SK-N-MC (cell line): ENCODE results near the gene CA6.
A peak's percentile ranks its signal among the peaks of the same experiment; 100 is the strongest.
"Not testable (repeated sequence)": the region's sequence is repeated elsewhere in the genome, so short reads cannot be mapped to it uniquely, and the experiment has no call there.

Source experiments
- DNase-seq: peaks from one replicate; pipeline ENCODE4 v3.0.0-alpha.2; 2011; ENCODE audit warnings: low read depth, low spot score
- H3K27ac ChIP-seq: fragments of 200-600 bp; sonication (generic); 2 replicates; pipeline ENCODE4 v1.5.1; 2016; ENCODE audit warnings: mixed run types
- H3K36me3 ChIP-seq: fragments of 200-600 bp; sonication (generic); 2 replicates; pipeline ENCODE4 v1.6.1; 2017; ENCODE audit warnings: antibody characterized with exemption, low read length, mixed read lengths; ENCODE audit not compliant: insufficient read depth
- H3K4me3 ChIP-seq: fragments of 200-600 bp; sonication (generic); 2 replicates; pipeline ENCODE4 v1.5.1; 2016
- H3K9ac ChIP-seq: fragments of 200-600 bp; sonication (generic); 2 replicates; pipeline ENCODE4 v1.8.0; 2017; ENCODE audit warnings: mixed run types, mixed read lengths; ENCODE audit not compliant: insufficient read length
- H3K9me3 ChIP-seq: fragments of 200-600 bp; sonication (generic); 2 replicates; pipeline ENCODE4 v1.6.1; 2017; ENCODE audit warnings: low read depth, mild to moderate bottlenecking, antibody characterized with exemption, low read length, moderate library complexity, mixed read lengths
- EZH2 ChIP-seq: fragments of 200-600 bp; sonication (generic); IDR thresholded peaks from one replicate; pipeline ENCODE4 v1.6.1; 2017; ENCODE audit warnings: antibody characterized with exemption
- FOXP2 ChIP-seq: optimal IDR thresholded peaks from 2 replicates; pipeline ENCODE3; 2011; ENCODE audit warnings: mild to moderate bottlenecking, moderate library complexity; ENCODE audit not compliant: insufficient read depth; ENCODE audit errors: extremely low read length, control extremely low read depth
- POLR2AphosphoS5 ChIP-seq: IDR thresholded peaks from 2 replicates; pipeline ENCODE4 v1.6.1; 2012; ENCODE audit warnings: mild to moderate bottlenecking, low read depth, low read length, borderline replicate concordance

Gene CA6

DNA sequence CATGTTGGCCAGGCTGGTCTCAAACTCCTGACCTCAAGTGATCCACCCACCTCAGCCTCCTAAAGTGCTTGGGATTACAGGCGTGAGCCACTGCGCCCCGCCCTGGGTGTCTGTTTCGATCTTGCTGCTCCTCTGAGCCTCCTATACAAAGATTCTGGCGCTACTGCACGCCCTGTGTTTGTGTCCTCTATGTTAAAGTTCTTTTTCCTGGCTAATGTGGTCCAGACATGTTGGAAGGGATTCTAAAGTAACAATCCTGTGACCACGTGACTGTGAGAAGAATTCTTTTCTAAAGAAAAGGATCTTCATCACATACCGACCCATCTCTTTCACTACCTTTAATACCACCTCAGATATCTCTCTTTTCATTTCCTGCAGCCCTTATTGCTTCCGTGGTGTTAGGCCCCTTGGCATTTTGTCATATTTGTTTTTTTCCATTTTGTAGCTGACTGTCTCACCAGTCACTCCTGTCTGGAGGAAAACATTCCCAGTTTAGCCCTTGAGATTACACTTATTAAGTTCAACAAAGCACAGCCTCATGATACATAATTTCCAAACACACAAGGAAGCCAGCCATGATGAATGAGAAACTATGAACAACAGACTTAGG is 40.0 kb upstream of the CA6 start:
- TF ChIP-seq FOXP2: no peak
- TF ChIP-seq EZH2: no peak
- no peak for TF ChIP-seq POLR2AphosphoS5
- Histone ChIP-seq H3K36me3 (no peaks in the 10 kb centered on the region), H3K4me3 (no peak overlapping the region), H3K9me3 (no peaks in the 10 kb centered on the region), H3K27ac (peak overlapping the region; percentile 71), H3K9ac (no peak overlapping the region)
- no peak for DNase-seq

DNA sequence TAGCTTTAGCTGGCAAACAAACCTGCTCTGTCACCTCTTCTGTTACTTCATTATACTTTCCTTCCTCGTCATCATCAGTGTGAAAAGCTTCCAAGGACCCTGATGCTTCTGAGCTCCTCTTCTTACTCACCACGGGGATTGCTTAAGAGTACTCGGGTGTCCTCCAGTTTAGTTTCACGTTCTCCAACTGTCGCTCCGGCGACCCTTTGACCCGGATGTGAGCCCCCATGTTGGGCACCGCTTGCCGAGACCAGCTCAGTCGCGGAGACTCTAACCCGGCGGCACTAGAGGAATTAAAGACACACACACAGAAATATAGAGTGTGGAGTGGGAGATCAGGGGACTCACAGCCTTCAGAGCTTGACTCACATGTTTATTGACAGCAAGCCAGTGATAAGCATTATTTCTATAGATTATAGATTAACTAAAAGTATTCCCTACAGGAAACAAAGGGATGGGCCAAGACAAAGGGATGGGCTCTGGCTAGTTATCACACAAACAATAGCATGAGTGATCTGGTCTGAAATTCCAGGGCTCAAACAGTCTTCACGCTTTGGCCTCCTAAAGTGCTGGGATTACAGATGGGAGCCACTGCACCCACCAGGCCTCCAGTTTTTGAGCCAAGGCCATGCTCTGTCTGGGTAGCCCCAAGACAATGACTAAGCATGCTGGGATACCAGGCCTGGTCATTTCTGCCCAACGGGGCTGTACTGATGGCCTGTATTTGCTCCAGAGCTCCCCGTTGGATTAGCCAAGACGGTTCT is 37.1 kb upstream of the CA6 start:
- no peaks in the 10 kb centered on the region for H3K9me3 ChIP-seq
- no peak overlapping the region for H3K27ac ChIP-seq
- H3K9ac ChIP-seq: no peak overlapping the region
- DNase-seq: no peak
- H3K4me3 ChIP-seq: no peak overlapping the region
- TF ChIP-seq FOXP2: no peak
- TF ChIP-seq EZH2: no peak
- no peak for TF ChIP-seq POLR2AphosphoS5
- no peaks in the 10 kb centered on the region for H3K36me3 ChIP-seq

DNA sequence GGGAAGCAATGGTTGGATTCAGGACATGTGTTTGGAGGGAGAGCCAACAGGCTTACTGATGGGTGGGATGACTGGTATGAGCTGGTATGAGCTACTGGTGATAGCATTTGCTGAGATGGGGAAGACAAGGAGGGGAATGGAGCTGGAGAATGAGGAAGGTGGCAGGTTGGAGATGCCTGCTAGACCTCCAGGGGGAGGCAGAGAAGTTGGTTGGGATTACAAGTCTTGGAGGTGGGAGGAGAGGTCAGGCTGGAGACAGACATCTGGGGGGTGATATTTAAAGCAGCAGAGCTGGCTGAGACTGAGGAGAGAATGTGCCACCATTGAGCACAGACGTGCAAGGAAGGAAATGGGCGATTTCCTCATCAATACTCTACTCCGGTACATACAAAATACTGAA is 35.3 kb upstream of the CA6 start:
- no peak overlapping the region for H3K9ac ChIP-seq
- H3K36me3 ChIP-seq: no peaks in the 10 kb centered on the region
- H3K27ac ChIP-seq: no peak overlapping the region
- no peak overlapping the region for H3K4me3 ChIP-seq
- no peaks in the 10 kb centered on the region for H3K9me3 ChIP-seq
- no peak for DNase-seq
- TF ChIP-seq FOXP2: no peak
- no peak for TF ChIP-seq EZH2
- no peak for TF ChIP-seq POLR2AphosphoS5

DNA sequence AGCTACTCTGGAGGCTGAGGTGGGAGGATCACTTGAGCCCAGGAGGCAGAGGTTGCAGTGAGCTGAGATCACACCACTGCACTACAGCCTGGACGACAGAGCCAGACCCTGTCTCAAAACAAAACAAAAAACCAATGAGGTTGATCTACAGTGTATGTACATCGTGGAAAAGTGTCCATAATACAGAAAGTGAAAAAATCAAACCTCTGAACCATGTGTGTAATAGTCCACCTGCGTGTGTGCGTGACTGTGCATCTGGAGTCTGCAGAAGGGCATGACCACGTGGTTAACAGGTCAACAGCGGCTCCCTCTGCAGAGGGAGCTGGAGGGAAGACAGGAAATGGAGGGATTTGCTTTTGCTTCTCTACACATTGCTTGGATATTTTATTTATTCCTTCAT is 34.8 kb upstream of the CA6 start:
- H3K36me3 ChIP-seq: no peaks in the 10 kb centered on the region
- no peak overlapping the region for H3K27ac ChIP-seq
- DNase-seq: no peak
- H3K9ac ChIP-seq: no peak overlapping the region
- H3K9me3 ChIP-seq: no peaks in the 10 kb centered on the region
- no peak overlapping the region for H3K4me3 ChIP-seq
- TF ChIP-seq FOXP2 (no peak), EZH2 (no peak), POLR2AphosphoS5 (no peak)

DNA sequence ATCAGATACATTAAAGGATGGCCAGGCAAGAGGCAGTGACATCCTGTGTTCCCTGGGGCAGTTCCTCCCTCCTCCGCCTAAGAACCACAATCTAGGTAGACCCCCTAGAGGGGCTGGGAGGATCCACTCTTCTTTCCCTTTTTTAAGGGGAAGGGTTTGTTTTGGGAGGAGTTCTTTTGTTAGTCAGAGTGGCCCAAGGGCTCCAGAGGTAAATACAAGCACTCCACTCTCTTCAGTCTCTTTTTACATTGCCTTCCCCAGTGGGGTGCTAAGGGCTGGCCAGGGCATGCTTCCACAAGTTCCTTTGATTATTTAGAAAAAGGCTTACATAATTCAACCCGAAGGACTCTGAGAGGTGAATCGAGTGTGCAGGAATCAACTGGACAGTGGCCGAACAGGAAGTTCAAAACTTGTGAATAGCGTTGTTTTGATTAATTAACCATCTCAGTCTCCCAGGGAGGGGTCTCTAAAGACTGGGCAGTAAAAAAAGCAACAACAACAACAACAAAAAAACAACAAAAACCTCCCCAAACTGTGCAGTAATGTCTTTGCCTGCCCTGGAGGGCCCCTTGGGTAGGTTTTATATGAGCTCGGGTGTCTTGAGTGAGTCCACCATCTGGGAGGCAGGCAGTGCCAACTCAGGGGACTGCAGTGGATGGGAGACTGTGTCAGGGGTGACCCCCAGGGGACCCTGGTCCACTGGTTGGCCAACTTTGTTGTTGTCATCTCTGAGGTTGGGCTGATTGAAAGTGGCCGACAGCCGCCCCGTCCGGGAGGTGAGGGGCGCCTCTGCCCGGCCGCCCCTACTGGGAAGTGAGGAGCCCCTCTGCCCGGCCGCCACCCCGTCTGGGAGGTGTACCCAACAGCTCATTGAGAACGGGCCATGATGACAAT is 34.0 kb upstream of the CA6 start:
- TF ChIP-seq EZH2 (no peak), FOXP2 (no peak), POLR2AphosphoS5 (no peak)
- no peak for DNase-seq
- Histone ChIP-seq H3K9me3 (no peaks in the 10 kb centered on the region), H3K9ac (no peak overlapping the region), H3K4me3 (no peak overlapping the region), H3K27ac (no peak overlapping the region), H3K36me3 (no peaks in the 10 kb centered on the region)

DNA sequence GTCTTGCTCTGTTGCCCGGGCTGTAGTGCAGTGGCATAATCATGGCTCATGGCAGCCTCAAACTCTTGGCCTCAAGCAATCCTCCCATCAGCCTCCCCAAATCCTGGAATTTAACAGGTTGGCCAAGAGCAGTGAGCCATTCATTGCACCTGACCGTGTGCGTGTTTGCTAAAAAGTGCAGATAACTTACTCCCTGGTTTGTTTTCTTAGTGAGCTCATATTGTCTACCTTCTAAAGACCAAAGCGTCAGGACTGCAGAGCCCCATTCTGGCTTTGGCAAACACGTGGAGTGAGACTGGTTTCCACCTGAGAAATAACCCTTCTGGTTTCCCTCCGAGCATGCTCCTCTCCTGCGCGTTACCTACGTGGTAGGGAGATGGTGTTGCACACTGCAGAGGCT is 32.2 kb upstream of the CA6 start:
- Histone ChIP-seq H3K4me3 (no peak overlapping the region), H3K27ac (no peak overlapping the region), H3K9me3 (no peaks in the 10 kb centered on the region), H3K9ac (no peak overlapping the region), H3K36me3 (no peaks in the 10 kb centered on the region)
- DNase-seq: no peak
- TF ChIP-seq POLR2AphosphoS5 (no peak), EZH2 (no peak), FOXP2 (no peak)

DNA sequence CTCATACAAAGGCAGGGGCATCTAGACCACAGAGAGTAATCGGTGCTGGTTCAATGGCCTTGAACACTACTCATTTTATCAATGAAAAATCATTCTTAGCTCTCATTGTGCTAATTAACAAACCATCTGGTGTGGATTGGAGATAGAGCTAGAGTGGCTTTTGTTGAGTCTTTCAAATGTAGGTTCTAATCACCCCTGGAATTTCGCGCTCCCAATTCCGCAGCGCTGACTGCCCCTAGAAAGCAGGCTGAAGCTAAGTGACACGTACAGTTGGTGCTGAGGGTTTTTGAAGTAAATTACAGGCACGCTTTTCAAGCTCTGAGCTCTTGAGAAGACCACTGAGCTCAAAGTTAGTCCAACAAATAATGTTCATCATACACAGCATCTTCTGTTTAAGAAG is 31.2 kb upstream of the CA6 start:
- no peak overlapping the region for H3K27ac ChIP-seq
- DNase-seq: no peak
- H3K9me3 ChIP-seq: no peaks in the 10 kb centered on the region
- no peaks in the 10 kb centered on the region for H3K36me3 ChIP-seq
- H3K9ac ChIP-seq: no peak overlapping the region
- H3K4me3 ChIP-seq: no peak overlapping the region
- TF ChIP-seq POLR2AphosphoS5: no peak
- TF ChIP-seq EZH2: no peak
- TF ChIP-seq FOXP2: no peak

DNA sequence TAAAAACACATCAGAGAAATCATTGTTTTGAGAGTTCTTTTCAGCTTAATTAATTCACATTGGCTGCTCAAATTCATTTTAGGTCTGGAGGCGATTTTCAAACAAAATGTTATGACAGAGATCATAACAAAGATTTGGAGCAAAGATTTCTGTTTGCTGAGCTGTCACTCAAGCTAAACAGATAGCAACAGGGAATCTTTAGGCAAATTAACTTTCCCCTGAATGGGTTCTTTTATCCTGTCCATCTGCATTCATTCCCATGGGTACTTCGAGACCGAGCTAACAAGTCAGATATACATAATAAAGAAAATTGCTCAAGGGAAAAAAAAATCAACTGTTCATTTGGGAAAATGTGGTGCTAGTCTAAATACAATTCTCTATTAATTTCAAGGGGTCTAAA is 30.2 kb upstream of the CA6 start:
- DNase-seq: no peak
- TF ChIP-seq EZH2 (no peak), POLR2AphosphoS5 (no peak), FOXP2 (no peak)
- Histone ChIP-seq H3K4me3 (no peak overlapping the region), H3K9ac (no peak overlapping the region), H3K27ac (no peak overlapping the region), H3K9me3 (no peaks in the 10 kb centered on the region), H3K36me3 (no peaks in the 10 kb centered on the region)

DNA sequence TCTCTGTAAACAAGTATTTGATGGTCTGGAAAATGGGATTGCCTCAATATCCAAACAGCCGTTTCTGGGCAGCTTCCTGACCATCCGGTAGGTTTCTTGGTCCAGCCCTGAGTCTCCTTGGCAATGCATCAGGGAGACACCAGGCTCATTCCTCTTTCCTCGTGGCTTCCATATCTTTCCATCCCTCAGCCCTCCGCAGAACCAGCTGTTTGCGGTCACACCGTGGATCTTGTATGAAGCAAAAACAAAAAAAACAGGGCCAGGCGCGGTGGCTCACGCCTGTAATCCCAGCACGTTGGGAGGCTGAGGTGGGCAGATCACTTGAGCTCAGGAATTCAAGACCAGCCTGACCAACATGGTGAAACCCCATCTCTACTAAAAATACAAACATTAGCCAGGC is 28.1 kb upstream of the CA6 start:
- H3K36me3 ChIP-seq, H3K9me3 ChIP-seq, DNase-seq, H3K4me3 ChIP-seq, H3K27ac ChIP-seq, H3K9ac ChIP-seq: not testable (repeated sequence)
